ENCODE measurements around the gene P2RY14. TPM values are rescaled to one million over a fixed set of nuclear protein-coding genes. Genes with fewer than 3 reads are reported as not detected.

Gene P2RY14
- total RNA-seq, 1 experiment from 2014 or later = not detected

GRCh38 chr3:151303751-151304150, 25.4 kb upstream of the P2RY14 start:
- DNase-seq (ENCODE audit: extremely low read depth, low read depth) = no peak

GRCh38 chr3:151301787-151302186, 23.4 kb upstream of the P2RY14 start:
- no peak for DNase-seq (ENCODE audit: extremely low read depth, low read depth)

GRCh38 chr3:151300539-151300938, 22.2 kb upstream of the P2RY14 start:
- no peak for DNase-seq (ENCODE audit: extremely low read depth, low read depth)

- DNase-seq (ENCODE audit: extremely low read depth, low read depth) = no peak
These were observed 20.7 kb upstream of the P2RY14 start for GRCh38 chr3:151299006-151299405.

- no peak for DNase-seq (ENCODE audit: extremely low read depth, low read depth)
These were observed 19.1 kb upstream of the P2RY14 start for GRCh38 chr3:151297429-151297828.

GRCh38 chr3:151296226-151296625, 17.9 kb upstream of the P2RY14 start:
- no peak for DNase-seq (ENCODE audit: extremely low read depth, low read depth)

GRCh38 chr3:151293127-151293526, 14.8 kb upstream of the P2RY14 start:
- no peak for DNase-seq (ENCODE audit: extremely low read depth, low read depth)

GRCh38 chr3:151290673-151291072, 12.3 kb upstream of the P2RY14 start:
- peak; percentile 14 for DNase-seq (ENCODE audit: extremely low read depth, low read depth)

- no peak for DNase-seq (ENCODE audit: extremely low read depth, low read depth)
These were observed 11.1 kb upstream of the P2RY14 start for GRCh38 chr3:151289445-151289844.

- DNase-seq (ENCODE audit: extremely low read depth, low read depth) = no peak
These were observed 7.6 kb upstream of the P2RY14 start for GRCh38 chr3:151285940-151286339.

- DNase-seq (ENCODE audit: extremely low read depth, low read depth) = no peak
These were observed 5.6 kb upstream of the P2RY14 start for GRCh38 chr3:151283907-151284461.

GRCh38 chr3:151283387-151283786, 5.0 kb upstream of the P2RY14 start:
- DNase-seq (ENCODE audit: extremely low read depth, low read depth) = no peak

GRCh38 chr3:151282921-151283320, 4.6 kb upstream of the P2RY14 start:
- DNase-seq (ENCODE audit: extremely low read depth, low read depth) = peak; percentile 40

- DNase-seq (ENCODE audit: extremely low read depth, low read depth) = no peak
These were observed 3.5 kb upstream of the P2RY14 start for GRCh38 chr3:151281671-151282324.

GRCh38 chr3:151276687-151277042, 1.7 kb downstream of the P2RY14 start:
- no peak for DNase-seq (ENCODE audit: extremely low read depth, low read depth)

GRCh38 chr3:151276038-151276686, 2.2 kb downstream of the P2RY14 start:
- no peak for DNase-seq (ENCODE audit: extremely low read depth, low read depth)

GRCh38 chr3:151275091-151275490, 3.3 kb downstream of the P2RY14 start:
- no peak for DNase-seq (ENCODE audit: extremely low read depth, low read depth)

- DNase-seq (ENCODE audit: extremely low read depth, low read depth) = no peak
These were observed 8.7 kb downstream of the P2RY14 start for GRCh38 chr3:151269631-151270030.

GRCh38 chr3:151268267-151269235, 9.8 kb downstream of the P2RY14 start:
- no peak for DNase-seq (ENCODE audit: extremely low read depth, low read depth)

GRCh38 chr3:151267066-151267465, 11.3 kb downstream of the P2RY14 start:
- DNase-seq (ENCODE audit: extremely low read depth, low read depth) = no peak

GRCh38 chr3:151265866-151266265, 12.5 kb downstream of the P2RY14 start:
- DNase-seq (ENCODE audit: extremely low read depth, low read depth) = no peak

Data from NCI-H460 (cell line).